Measurements from ENCODE around the gene BET1L.
A peak's percentile ranks its signal among the peaks of the same experiment; 100 is the strongest.

BET1L gene

DNA sequence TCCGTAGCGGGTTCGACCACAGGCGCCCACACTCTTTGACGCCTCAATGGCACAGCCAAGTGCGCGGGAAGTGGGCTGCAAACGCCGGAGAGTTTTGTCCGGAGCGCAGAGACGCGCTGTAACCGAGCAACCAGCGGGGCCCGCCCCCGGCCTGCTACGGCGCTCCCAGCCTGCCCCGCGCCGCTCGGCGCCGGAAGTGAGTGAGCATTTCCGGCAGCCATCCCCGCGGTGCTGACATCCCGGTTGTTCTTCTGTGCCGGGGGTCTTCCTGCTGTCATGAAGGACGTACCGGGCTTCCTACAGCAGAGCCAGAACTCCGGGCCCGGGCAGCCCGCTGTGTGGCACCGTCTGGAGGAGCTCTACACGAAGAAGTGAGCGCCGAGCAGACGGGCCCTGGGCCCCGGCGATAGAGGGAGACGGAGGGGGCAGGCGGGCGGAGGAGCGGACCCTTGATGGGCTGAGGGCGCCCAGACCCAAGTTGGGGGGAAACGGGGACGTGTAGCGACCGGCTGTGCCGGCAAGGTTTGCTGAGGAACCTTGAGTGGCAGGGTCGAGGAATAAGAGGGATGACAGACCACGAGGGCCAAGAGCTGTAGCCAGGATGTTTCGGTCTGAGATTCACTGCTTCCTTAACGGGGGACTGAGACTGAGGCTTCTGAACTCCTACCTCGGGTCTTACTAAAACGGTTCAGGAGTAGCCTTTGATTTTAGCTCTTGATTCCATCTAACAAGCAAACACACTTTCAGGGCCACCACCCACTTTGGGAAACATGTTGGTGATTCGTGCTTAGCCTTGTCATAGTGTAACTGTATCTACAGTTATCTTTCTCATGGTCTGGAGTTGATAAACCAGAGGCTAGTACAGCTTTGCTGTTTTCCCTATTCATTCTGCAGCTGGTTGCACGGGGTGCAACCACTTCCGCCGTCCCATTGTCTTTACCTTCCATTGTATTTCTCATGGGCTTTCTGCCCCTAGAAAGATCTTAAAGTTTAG lies 29.9 kb upstream of the BET1L start, which contains the start of gene PSMD13:
Gene PSMD13, plus strand, starts transcription at position 203 of the 994 bp plus-strand sequence. Its CDS starts 74 bp downstream, at position 277.
- peaks cover 21% of the 10 kb centered on the region for H3K36me3 Mint-ChIP-seq
- H3K27ac Mint-ChIP-seq = peak within 1 kb of the TSS; percentile 98
- no peaks in the 10 kb centered on the region for H3K9me3 Mint-ChIP-seq
- peak; percentile 92 for DNase-seq
- peak within 1 kb of the TSS; percentile 94 for H3K4me3 Mint-ChIP-seq
- H3K4me1 Mint-ChIP-seq = peaks cover 44% of the 10 kb centered on the region
- CTCF ChIA-PET = interaction anchor here (0.6 to 2.0 kb wide), 5 partner anchors 13 to 363 kb away, joined by 3 to 24 read pairs (median 3); partner anchors contain the start of genes BET1L and RIC8A
- H3K27me3 Mint-ChIP-seq = no peaks in the 10 kb centered on the region

DNA sequence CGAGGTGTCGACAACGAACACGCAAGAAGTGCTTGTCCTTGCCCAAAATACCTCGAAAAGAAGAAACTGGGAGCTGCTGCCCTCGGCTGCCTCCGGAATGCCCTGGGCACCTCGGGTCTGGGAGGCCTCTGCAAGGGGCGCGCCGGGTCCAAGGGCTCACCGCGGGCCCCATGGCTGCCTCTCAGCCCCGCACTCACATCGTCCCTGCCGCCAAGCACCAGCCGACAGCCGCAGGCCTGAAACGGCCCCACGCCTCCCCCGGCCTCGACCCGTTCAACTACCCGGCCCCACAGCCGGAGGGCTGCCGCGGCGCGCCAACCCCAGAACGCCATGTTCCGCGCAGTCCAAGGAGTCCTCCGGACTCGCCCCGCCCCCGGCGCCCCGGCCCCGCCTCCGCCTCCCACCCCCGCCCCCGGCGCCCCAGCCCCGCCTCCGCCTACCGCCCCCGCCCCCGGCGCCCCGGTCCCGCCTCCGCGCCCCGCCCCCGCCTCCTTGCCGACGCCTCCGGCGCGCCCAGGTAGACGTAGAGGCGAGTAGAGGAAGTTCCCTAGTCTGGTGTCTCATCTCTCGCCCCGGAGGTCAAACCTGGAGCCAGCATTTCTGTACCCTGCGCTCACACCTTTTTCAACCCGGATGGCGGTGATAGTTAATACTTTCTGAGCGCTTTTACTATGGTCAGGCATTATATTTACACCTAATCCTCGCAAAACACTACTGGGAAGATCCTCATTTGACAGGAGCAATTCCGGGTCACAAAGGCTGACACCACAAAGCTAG lies 29.0 kb upstream of the BET1L start, which contains the start of gene SIRT3:
Gene SIRT3, minus strand, starts transcription at position 346 of the 777 bp plus-strand sequence. Its CDS starts 14 bp downstream, at position 332.
- Mint-ChIP-seq H3K4me3 (peak within 1 kb of the TSS; percentile 94), H3K27ac (peak within 1 kb of the TSS; percentile 98), H3K9me3 (no peaks in the 10 kb centered on the region), H3K27me3 (no peaks in the 10 kb centered on the region), H3K4me1 (peaks cover 36% of the 10 kb centered on the region), H3K36me3 (peaks cover 12% of the 10 kb centered on the region)
- DNase-seq = peak; percentile 87
- CTCF ChIA-PET = interaction anchor here (1.6 to 2.0 kb wide), 2 partner anchors 14 to 29 kb away, joined by 5 to 24 read pairs; partner anchors contain the start of genes BET1L and RIC8A

DNA sequence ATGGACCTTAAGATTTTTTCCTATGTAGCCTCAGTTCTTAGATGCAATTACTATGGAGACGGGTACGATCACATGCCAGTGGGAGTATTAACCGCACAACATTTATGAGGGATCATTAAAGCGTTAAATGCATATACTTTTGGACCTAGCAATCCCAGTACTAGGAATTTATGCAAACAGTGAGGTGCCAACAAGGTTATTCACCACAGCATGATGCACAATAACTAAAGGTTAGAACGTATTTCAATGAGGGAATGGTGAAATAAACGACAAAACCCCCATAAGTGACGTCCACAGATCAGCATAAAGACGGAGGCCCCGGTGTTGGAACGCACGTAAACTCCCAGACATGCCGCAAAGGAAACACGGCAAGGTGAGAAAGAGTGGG lies 28.4 kb upstream of the BET1L start:
- Mint-ChIP-seq H3K36me3 (peaks cover 10% of the 10 kb centered on the region), H3K27me3 (no peaks in the 10 kb centered on the region), H3K9me3 (no peaks in the 10 kb centered on the region), H3K4me3 (peak overlapping the region; percentile 94), H3K27ac (peak overlapping the region; percentile 90), H3K4me1 (peaks cover 35% of the 10 kb centered on the region)
- no peak for DNase-seq
- CTCF ChIA-PET = interaction anchor here (1.1 kb wide), 1 partner anchor 15 kb away, joined by 3 read pairs; no protein-coding TSS in a partner anchor

DNA sequence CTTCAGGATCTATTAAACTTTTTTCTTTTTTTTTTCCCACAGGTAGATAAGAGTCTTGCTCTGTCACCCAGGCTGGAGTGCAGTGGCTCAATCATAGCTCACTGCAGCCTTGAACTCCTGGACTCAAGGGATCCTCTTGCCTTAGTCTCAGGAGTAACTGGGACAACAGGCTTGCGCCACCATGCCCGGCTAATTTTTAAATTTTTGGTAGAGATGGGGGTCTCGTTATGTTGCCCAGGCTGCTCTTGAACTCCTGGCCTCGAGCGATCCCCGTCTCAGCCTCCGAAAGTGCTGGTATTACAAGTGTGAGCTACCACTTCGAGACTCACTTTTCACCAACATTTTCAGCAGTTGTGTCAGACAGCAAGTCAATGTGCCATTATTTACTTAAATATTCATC lies 28.0 kb upstream of the BET1L start:
- DNase-seq = no peak
- Mint-ChIP-seq H3K4me3 (peak overlapping the region; percentile 94), H3K4me1 (peaks cover 32% of the 10 kb centered on the region), H3K36me3 (peaks cover 8% of the 10 kb centered on the region), H3K27ac (no peak overlapping the region), H3K9me3 (no peaks in the 10 kb centered on the region), H3K27me3 (no peaks in the 10 kb centered on the region)
- CTCF ChIA-PET = interaction anchor here (1.1 to 1.4 kb wide), 2 partner anchors 15 to 28 kb away, joined by 3 read pairs; partner anchors contain the start of genes BET1L and RIC8A

DNA sequence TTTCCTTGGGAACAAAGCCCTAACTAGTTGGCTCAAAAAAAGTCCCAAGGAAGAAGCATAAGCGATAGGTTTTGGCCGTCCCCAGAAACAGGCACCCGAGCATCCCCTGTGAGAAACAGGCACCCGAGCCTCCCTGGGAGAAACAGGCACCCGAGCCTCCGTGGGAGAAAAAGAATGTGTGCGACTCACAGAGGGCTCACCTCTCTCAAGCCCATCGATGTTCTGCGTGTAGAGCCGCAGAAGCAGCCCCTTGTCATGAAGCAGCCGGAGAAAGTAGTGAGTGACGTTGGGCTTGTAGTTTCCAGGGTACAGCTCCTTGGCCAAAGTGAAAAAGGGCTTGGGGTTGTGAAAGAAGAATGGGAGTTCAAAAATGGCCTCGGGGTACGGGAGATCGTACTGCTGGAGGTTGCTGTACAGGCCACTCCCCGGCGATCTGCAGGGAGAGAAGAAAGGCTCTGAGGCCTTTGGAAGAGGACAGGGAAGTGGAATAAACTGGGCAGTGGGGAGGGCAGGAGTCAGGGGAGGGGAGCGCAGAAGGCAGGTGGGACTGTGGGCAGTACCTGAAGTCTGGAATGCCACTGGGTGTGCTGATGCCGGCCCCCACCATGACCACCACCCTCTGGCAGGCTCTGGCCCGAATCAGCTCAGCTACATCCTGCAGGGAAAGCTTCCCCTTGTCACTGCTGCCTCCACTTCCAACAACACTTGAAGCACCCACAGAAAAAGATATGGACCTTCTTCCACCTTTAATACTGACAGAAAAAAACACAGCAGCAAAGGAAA lies 25.8 kb upstream of the BET1L start:
- DNase-seq = no peak
- no peaks in the 10 kb centered on the region for H3K27me3 Mint-ChIP-seq
- no peaks in the 10 kb centered on the region for H3K9me3 Mint-ChIP-seq
- H3K36me3 Mint-ChIP-seq = peaks cover 7% of the 10 kb centered on the region
- CTCF ChIA-PET = no interaction called here
- no peak overlapping the region for H3K27ac Mint-ChIP-seq
- no peak overlapping the region for H3K4me3 Mint-ChIP-seq
- H3K4me1 Mint-ChIP-seq = peaks cover 17% of the 10 kb centered on the region

DNA sequence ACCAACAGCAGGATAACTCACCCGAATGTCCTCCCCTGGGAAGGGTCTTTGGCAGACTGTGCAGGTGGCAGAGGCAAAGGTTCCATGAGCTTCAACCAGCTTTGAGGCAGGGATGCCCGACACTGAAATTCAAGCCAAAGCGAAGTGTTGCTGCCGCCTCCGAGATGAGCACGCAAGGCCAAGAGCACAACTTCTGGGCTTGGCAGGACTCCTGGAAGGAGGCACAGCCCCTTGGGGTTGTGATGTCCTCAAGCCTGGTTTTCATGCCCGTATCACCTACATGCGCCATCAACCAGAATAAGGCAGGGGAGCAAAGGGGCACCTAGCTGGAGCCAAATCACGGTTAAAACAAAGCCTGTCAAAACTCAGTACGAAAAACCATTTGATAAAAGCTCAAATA lies 23.2 kb upstream of the BET1L start:
- H3K36me3 Mint-ChIP-seq = peaks cover 9% of the 10 kb centered on the region
- H3K9me3 Mint-ChIP-seq = no peaks in the 10 kb centered on the region
- no peak for DNase-seq
- no peaks in the 10 kb centered on the region for H3K27me3 Mint-ChIP-seq
- CTCF ChIA-PET = interaction anchor here (3.0 kb wide), 1 partner anchor 20 kb away, joined by 17 read pairs; no protein-coding TSS in a partner anchor
- peaks cover 8% of the 10 kb centered on the region for H3K4me1 Mint-ChIP-seq
- H3K4me3 Mint-ChIP-seq = no peak overlapping the region
- no peak overlapping the region for H3K27ac Mint-ChIP-seq

DNA sequence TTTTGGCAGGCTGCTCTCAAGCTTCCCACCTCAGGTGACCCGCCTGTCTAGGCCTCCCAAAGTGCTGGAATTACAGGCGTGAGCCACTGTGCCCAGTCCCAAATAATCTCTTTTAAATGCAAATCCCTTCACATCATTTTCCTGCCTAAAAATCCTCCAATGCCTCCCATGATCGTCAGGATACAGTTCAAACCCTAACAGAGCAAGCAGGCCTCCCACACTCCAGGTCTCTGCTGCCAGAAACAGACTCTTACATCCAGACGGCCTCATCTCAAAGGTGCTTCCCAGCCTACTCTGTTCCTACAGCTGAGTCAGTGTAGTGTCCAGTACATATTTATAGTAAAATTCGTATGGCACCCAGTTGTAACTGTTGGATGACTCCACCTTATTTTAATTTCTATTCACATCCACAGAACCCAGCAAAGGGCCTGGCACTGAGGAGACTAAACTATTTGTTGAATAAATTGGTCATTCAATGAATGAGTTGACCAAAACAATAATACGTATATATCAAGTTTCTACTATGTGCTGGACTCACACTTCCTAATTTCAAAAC lies 20.7 kb upstream of the BET1L start:
- CTCF ChIA-PET = interaction anchor here (3.0 kb wide), 1 partner anchor 23 kb away, joined by 17 read pairs; no protein-coding TSS in a partner anchor
- H3K27ac Mint-ChIP-seq = no peak overlapping the region
- peaks cover 7% of the 10 kb centered on the region for H3K36me3 Mint-ChIP-seq
- no peaks in the 10 kb centered on the region for H3K27me3 Mint-ChIP-seq
- no peaks in the 10 kb centered on the region for H3K4me1 Mint-ChIP-seq
- H3K9me3 Mint-ChIP-seq = no peaks in the 10 kb centered on the region
- DNase-seq = no peak
- H3K4me3 Mint-ChIP-seq = no peak overlapping the region

DNA sequence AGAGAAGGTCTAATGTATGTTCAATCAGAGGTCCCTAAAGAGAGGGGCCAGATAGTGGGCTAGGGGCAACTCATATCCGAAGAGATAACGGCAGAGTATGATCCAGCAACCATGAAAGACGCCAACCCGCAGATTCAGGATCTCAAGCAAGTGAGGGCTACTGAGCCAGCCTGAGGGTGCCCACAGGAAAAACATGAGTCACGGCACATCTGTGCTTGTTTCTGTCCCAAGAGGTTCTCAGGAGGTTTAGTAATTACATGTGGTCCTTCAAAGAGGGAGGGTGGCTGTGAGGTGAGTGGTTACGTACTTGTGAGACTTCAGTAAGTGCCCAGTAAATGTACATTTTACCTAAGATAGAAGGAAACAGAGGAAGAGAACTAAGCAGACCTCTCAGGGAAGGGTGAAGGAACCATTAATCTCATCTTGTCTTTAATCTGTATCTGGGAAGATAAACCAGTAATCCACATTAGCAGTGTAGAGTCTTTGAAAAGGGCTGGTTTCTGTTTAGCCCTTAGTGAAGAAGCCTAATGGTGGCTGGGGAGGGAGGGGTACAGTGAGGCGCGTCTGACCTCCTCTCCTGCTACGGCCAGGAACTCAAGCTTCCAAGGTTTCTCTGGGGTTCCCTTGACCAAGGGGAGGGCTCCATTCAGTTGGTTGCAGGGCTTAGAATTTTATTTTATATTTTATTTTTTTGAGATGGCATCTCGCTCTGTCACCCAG lies 18.7 kb upstream of the BET1L start:
- CTCF ChIA-PET = no interaction called here
- H3K4me3 Mint-ChIP-seq = no peak overlapping the region
- H3K27ac Mint-ChIP-seq = no peak overlapping the region
- H3K9me3 Mint-ChIP-seq = no peaks in the 10 kb centered on the region
- no peak for DNase-seq
- no peaks in the 10 kb centered on the region for H3K4me1 Mint-ChIP-seq
- no peaks in the 10 kb centered on the region for H3K27me3 Mint-ChIP-seq
- H3K36me3 Mint-ChIP-seq = peaks cover 7% of the 10 kb centered on the region

DNA sequence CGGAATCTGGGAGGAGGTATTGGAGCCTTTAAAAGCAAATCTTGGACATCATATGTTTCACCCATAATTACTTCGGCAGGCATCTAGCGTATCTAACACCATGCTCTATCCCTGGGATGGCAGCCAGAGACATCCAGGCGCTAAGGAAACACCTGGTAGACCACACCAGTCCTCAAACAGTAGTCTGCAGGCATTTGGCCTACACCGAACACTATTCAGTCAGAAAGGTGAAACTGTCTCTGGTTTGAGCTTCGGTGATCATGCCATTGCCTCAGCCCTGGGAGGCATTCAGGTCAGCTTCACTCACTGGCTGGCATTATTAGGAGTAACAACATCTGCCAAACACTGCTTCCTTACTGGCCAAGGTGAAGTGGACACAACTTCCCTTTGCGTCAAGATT lies 17.2 kb upstream of the BET1L start:
- peaks cover 7% of the 10 kb centered on the region for H3K36me3 Mint-ChIP-seq
- CTCF ChIA-PET = no interaction called here
- no peak overlapping the region for H3K4me3 Mint-ChIP-seq
- no peak for DNase-seq
- no peaks in the 10 kb centered on the region for H3K27me3 Mint-ChIP-seq
- H3K9me3 Mint-ChIP-seq = no peaks in the 10 kb centered on the region
- H3K4me1 Mint-ChIP-seq = no peaks in the 10 kb centered on the region
- no peak overlapping the region for H3K27ac Mint-ChIP-seq

DNA sequence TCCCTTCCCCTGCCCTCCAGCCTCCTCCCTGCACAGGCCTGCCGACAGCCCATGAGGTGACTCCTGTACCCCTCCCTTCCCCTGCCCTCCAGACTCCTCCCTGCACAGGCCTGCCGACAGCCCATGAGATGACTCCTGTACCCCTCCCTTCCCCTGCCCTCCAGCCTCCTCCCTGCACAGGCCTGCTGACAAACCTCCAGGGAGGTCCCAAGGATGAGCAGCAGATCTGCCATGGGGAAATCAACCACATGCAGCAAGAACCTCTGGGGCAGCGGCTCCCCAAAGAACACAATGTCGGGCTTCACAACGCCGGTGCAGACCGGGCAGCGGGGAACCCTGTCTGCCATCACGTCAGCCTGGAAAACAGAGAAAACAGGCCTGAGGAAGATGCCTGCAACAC lies 16.7 kb upstream of the BET1L start:
- no peak for DNase-seq
- Mint-ChIP-seq H3K4me3 (no peak overlapping the region), H3K27me3 (no peaks in the 10 kb centered on the region), H3K36me3 (peaks cover 9% of the 10 kb centered on the region), H3K9me3 (no peaks in the 10 kb centered on the region), H3K4me1 (no peaks in the 10 kb centered on the region), H3K27ac (no peak overlapping the region)
- CTCF ChIA-PET = no interaction called here

DNA sequence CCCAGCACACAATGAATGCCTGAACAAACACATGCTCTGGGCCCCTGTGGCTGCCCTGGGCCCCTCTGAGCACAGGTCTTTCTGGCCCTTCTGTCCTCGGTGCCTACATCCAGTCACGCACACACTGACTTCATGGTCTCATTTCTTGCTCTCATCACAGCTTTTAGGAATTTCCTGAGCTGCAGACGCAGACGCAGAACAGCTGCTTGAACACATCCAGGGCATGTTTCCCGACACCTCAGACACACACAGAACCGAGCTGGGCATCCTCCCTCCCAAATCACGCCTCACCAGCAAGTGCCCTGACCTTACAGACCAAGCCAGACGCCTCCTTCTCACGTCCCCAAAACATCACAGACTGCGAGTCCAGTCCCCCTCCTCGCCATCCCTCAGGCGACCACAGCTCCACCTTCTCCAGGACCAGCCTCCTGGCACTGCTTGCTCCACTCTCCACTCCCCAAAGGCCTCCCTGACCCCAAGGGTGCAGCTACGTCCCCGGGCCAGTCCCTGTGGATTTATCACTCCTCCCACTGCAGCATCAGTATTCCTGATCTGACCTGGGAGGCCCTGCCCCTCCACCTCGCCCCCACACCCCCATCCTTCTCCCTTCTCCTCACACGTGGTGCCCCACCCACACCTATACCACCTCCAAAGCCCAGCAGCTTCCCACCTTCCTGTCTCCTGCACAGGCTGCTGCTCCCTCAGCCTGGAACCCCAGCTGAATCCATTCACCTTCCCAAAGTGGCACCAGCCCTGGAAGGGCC lies 16.0 kb upstream of the BET1L start:
- no peaks in the 10 kb centered on the region for H3K4me1 Mint-ChIP-seq
- H3K36me3 Mint-ChIP-seq = peaks cover 5% of the 10 kb centered on the region
- H3K9me3 Mint-ChIP-seq = no peaks in the 10 kb centered on the region
- H3K4me3 Mint-ChIP-seq = no peak overlapping the region
- H3K27me3 Mint-ChIP-seq = no peaks in the 10 kb centered on the region
- DNase-seq = no peak
- CTCF ChIA-PET = no interaction called here
- H3K27ac Mint-ChIP-seq = no peak overlapping the region

DNA sequence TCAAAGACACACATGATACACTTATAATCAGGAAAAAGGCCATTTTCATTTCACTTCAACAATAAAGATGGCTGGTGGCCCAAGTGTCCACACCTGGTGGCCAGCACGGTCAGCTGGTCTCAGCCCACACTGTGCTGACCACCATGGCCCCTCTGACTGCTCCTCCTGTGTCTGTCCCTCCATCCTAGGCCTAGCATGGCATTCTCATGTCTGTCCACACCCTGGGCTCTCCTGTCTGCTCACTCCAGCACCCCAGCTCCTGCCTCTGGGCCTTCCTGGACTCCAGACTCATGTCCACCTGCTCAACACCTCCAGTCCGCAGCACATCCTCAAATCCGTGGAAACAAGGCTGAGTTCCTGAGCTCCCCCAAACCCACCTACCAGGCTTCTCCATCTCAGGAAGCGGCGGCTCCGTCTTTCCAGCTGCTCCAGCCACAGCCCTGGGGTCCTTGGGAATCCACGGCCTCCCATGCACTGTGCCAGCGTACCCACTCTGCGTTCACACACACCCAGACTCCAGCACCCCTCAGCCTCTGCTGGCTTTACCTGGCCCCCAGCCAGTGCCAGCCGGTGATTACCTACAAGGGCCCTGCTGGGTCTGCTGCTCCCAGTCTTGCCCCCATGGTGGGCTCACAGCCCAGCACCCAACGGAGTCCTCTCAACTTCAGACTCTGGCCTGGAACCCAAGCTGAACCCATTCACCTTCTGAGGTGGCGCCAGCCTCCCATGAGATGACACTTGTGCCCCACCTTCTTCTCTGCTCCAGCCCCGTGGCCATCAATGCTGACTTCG lies 15.0 kb upstream of the BET1L start:
- no peak for DNase-seq
- CTCF ChIA-PET = no interaction called here
- Mint-ChIP-seq H3K36me3 (peaks cover 9% of the 10 kb centered on the region), H3K27me3 (no peaks in the 10 kb centered on the region), H3K9me3 (no peaks in the 10 kb centered on the region), H3K27ac (no peak overlapping the region), H3K4me3 (no peak overlapping the region), H3K4me1 (peaks cover 8% of the 10 kb centered on the region)
